Activated naive CD8-positive, alpha-beta T cell (primary cell): ENCODE results near the gene PXDC1.

Experiments used
- H3K27ac Mint-ChIP-seq: one replicate; pipeline ENCODE4 v1.8.0; 2021; ENCODE audit warnings: mixed read lengths
- H3K27me3 Mint-ChIP-seq: one replicate; pipeline ENCODE4 v1.8.0; 2021; ENCODE audit warnings: mixed read lengths
- H3K36me3 Mint-ChIP-seq: one replicate; pipeline ENCODE4 v1.8.0; 2021; ENCODE audit warnings: mixed read lengths
- H3K4me1 Mint-ChIP-seq: one replicate; pipeline ENCODE4 v1.8.0; 2021; ENCODE audit warnings: low read depth, mixed read lengths
- H3K4me3 Mint-ChIP-seq: one replicate; pipeline ENCODE4 v1.8.0; 2021; ENCODE audit warnings: mild to moderate bottlenecking, mixed read lengths
- H3K9me3 Mint-ChIP-seq: one replicate; pipeline ENCODE4 v1.8.0; 2021; ENCODE audit warnings: low read depth, mixed read lengths

Gene PXDC1

GRCh38 chr6:3788408-3789017 lies 37.0 kb upstream of the PXDC1 start:
- Mint-ChIP-seq H3K36me3 (no peaks in the 10 kb centered on the region), H3K4me3 (no peak overlapping the region), H3K9me3 (no peaks in the 10 kb centered on the region), H3K27me3 (no peaks in the 10 kb centered on the region), H3K4me1 (no peaks in the 10 kb centered on the region), H3K27ac (no peak overlapping the region)

- Mint-ChIP-seq H3K4me3 (no peak overlapping the region), H3K4me1 (no peaks in the 10 kb centered on the region), H3K27ac (no peak overlapping the region), H3K9me3 (no peaks in the 10 kb centered on the region), H3K27me3 (no peaks in the 10 kb centered on the region), H3K36me3 (no peaks in the 10 kb centered on the region)
Observed at GRCh38 chr6:3786141-3786540, 34.6 kb upstream of the PXDC1 start.

- no peaks in the 10 kb centered on the region for H3K9me3 Mint-ChIP-seq
- H3K4me1 Mint-ChIP-seq = no peaks in the 10 kb centered on the region
- H3K36me3 Mint-ChIP-seq = no peaks in the 10 kb centered on the region
- H3K27ac Mint-ChIP-seq = no peak overlapping the region
- no peak overlapping the region for H3K4me3 Mint-ChIP-seq
- no peaks in the 10 kb centered on the region for H3K27me3 Mint-ChIP-seq
Observed at GRCh38 chr6:3785745-3786098, 34.2 kb upstream of the PXDC1 start.

GRCh38 chr6:3784885-3785744 lies 33.6 kb upstream of the PXDC1 start:
- Mint-ChIP-seq H3K4me1 (no peaks in the 10 kb centered on the region), H3K36me3 (no peaks in the 10 kb centered on the region), H3K9me3 (no peaks in the 10 kb centered on the region), H3K27me3 (no peaks in the 10 kb centered on the region), H3K27ac (no peak overlapping the region), H3K4me3 (no peak overlapping the region)

- H3K9me3 Mint-ChIP-seq = no peaks in the 10 kb centered on the region
- no peaks in the 10 kb centered on the region for H3K27me3 Mint-ChIP-seq
- H3K36me3 Mint-ChIP-seq = no peaks in the 10 kb centered on the region
- no peak overlapping the region for H3K4me3 Mint-ChIP-seq
- H3K4me1 Mint-ChIP-seq = no peaks in the 10 kb centered on the region
- H3K27ac Mint-ChIP-seq = no peak overlapping the region
Observed at GRCh38 chr6:3784423-3784822, 32.9 kb upstream of the PXDC1 start.

- Mint-ChIP-seq H3K27ac (no peak overlapping the region), H3K4me3 (no peak overlapping the region), H3K36me3 (no peaks in the 10 kb centered on the region), H3K4me1 (no peaks in the 10 kb centered on the region), H3K9me3 (no peaks in the 10 kb centered on the region), H3K27me3 (peaks cover 3% of the 10 kb centered on the region)
Observed at GRCh38 chr6:3782876-3783832, 31.6 kb upstream of the PXDC1 start.

- no peak overlapping the region for H3K4me3 Mint-ChIP-seq
Observed at GRCh38 chr6:3781504-3781903, 30.0 kb upstream of the PXDC1 start.

GRCh38 chr6:3779574-3779849 lies 28.0 kb upstream of the PXDC1 start:
- Mint-ChIP-seq H3K27me3 (peaks cover 6% of the 10 kb centered on the region), H3K27ac (no peak overlapping the region), H3K4me1 (no peaks in the 10 kb centered on the region), H3K4me3 (no peak overlapping the region), H3K36me3 (no peaks in the 10 kb centered on the region), H3K9me3 (no peaks in the 10 kb centered on the region)

More at GRCh38 chr6:3781504-3781903, 30.0 kb upstream of the PXDC1 start:
- Mint-ChIP-seq H3K27me3 (peaks cover 6% of the 10 kb centered on the region), H3K27ac (no peak overlapping the region), H3K9me3 (no peaks in the 10 kb centered on the region), H3K36me3 (no peaks in the 10 kb centered on the region), H3K4me1 (no peaks in the 10 kb centered on the region)

- Mint-ChIP-seq H3K4me1 (no peaks in the 10 kb centered on the region), H3K36me3 (no peaks in the 10 kb centered on the region), H3K4me3 (no peak overlapping the region), H3K27ac (no peak overlapping the region), H3K9me3 (no peaks in the 10 kb centered on the region), H3K27me3 (peaks cover 6% of the 10 kb centered on the region)
Observed at GRCh38 chr6:3778701-3779573, 27.4 kb upstream of the PXDC1 start.

GRCh38 chr6:3777730-3778461 lies 26.4 kb upstream of the PXDC1 start:
- Mint-ChIP-seq H3K4me3 (no peak overlapping the region), H3K27ac (no peak overlapping the region), H3K9me3 (no peaks in the 10 kb centered on the region), H3K27me3 (peaks cover 6% of the 10 kb centered on the region), H3K36me3 (no peaks in the 10 kb centered on the region), H3K4me1 (no peaks in the 10 kb centered on the region)

- H3K27ac Mint-ChIP-seq = no peak overlapping the region
- H3K27me3 Mint-ChIP-seq = peaks cover 6% of the 10 kb centered on the region
- H3K4me3 Mint-ChIP-seq = no peak overlapping the region
- no peaks in the 10 kb centered on the region for H3K9me3 Mint-ChIP-seq
- no peaks in the 10 kb centered on the region for H3K36me3 Mint-ChIP-seq
- H3K4me1 Mint-ChIP-seq = no peaks in the 10 kb centered on the region
Observed at GRCh38 chr6:3776881-3777507, 25.5 kb upstream of the PXDC1 start.

GRCh38 chr6:3775847-3776246 lies 24.3 kb upstream of the PXDC1 start:
- Mint-ChIP-seq H3K36me3 (no peaks in the 10 kb centered on the region), H3K27ac (no peak overlapping the region), H3K27me3 (peaks cover 6% of the 10 kb centered on the region), H3K4me3 (no peak overlapping the region), H3K9me3 (no peaks in the 10 kb centered on the region), H3K4me1 (no peaks in the 10 kb centered on the region)

GRCh38 chr6:3775386-3775785 lies 23.9 kb upstream of the PXDC1 start:
- Mint-ChIP-seq H3K9me3 (no peaks in the 10 kb centered on the region), H3K36me3 (no peaks in the 10 kb centered on the region), H3K27ac (no peak overlapping the region), H3K4me1 (no peaks in the 10 kb centered on the region), H3K4me3 (no peak overlapping the region), H3K27me3 (peaks cover 6% of the 10 kb centered on the region)
